Psoas muscle (tissue), 8 donors: Measurements from ENCODE around the gene MEX3D. TPM values are rescaled to one million over a fixed set of nuclear protein-coding genes. Genes with fewer than 3 reads are reported as not detected.

Source experiments
- ATAC-seq, 4 donors: fragments of 200-7000 bp; cut with Tn5 transposase; one replicate each; pipeline ENCODE4 v1.9.1; 2020; ENCODE audit warnings: moderate library complexity in 3 of 4, mild to moderate bottlenecking in 2 of 4
- DNase-seq, 2 donors: peaks; one replicate each; pipeline ENCODE4 v3.0.0-alpha.2; 2020
- H3K27ac ChIP-seq: fragments of 200-600 bp; one replicate; pipeline ENCODE4 v1.8.0; 2022
- H3K27me3 ChIP-seq, 3 donors: fragments of 200-600 bp in 1 of 3; one replicate each; pipeline versions ENCODE4 v1.6.1 to v1.8.0; 2013 to 2022; ENCODE audit warnings: low read length in 2 of 3, mild to moderate bottlenecking in 2 of 3, moderate library complexity in 1 of 3; ENCODE audit not compliant: insufficient read depth in 3 of 3
- H3K36me3 ChIP-seq, 2 donors: fragments of 200-600 bp in 1 of 2; one replicate each; pipeline versions ENCODE4 v1.6.1 to v1.8.0; 2013 to 2022; ENCODE audit warnings: low read depth in 1 of 2, mild to moderate bottlenecking in 1 of 2, moderate library complexity in 1 of 2; ENCODE audit not compliant: insufficient read depth in 1 of 2
- H3K4me1 ChIP-seq: fragments of 200-600 bp; one replicate; pipeline ENCODE4 v1.8.0; 2022
- H3K4me3 ChIP-seq: fragments of 200-600 bp; one replicate; pipeline ENCODE4 v1.8.0; 2022; ENCODE audit warnings: mild to moderate bottlenecking
- H3K9me3 ChIP-seq: fragments of 200-600 bp; one replicate; pipeline ENCODE4 v1.8.0; 2022
- CTCF ChIP-seq: fragments of 200-600 bp; IDR thresholded peaks from one replicate; pipeline ENCODE4 v1.8.0; 2022; ENCODE audit warnings: antibody characterized with exemption
- WGBS, 3 donors: extraction: QIAGEN DNeasy Blood & Tissue Kit; methylation state at CpG; one replicate each; pipeline versions ENCODE4 v1.1.6 to v1.1.7; 2013; 5-methylcytosine and 5-hydroxymethylcytosine counted together
- intact Hi-C, 2 donors: fragments of 100-400 bp; cut with DNase I; formaldehyde crosslinking; loops; one replicate each; pipeline versions ENCODE4 v1.11.0 to v1.14.2; 2022
- polyA plus RNA-seq, 3 donors: library from polyadenylated mRNA; stranded (reverse); fragments of 200-250 nt; gene quantifications; one replicate each; pipeline ENCODE4 v1.2.3, GENCODE V29; 2013
- total RNA-seq, 4 donors: library from RNA; stranded (reverse); fragmentation: NEBNext Ultra II Directional in 2 of 4; extraction: Animal tissue kit (Norgen Biotek cat#: 25700) in 2 of 4; gene quantifications; one replicate each; pipeline versions ENCODE4 v1.2.1 to v1.2.4, GENCODE V29; 2021 to 2023
- donor health status: healthy with polysubstance abuse.
- donor health status: DM: no; HTN: no; CAD: no; lungs with moderate emphysema.
- donor health status: Bipolar disorder and iron deficiency.
- donor health status: healthy.
- donor health status: DM: yes; HTN: yes; CAD: no.
- donor health status: DM: no; HTN: no; CAD: no.
- donor health status: DM: no; HTN: no; CAD: no.
- donor health status: DM: yes; HTN: yes; CAD: no.

MEX3D gene
- total and polyA plus RNA-seq, 7 donors = 0.70 to 3.7 (median 2.5) TPM

GRCh38 chr19:1524287-1524971, 43.7 kb downstream of the MEX3D start:
- peaks cover 0 to 51% (median 14%) of the 10 kb centered on the region in 3 donors for H3K27me3 ChIP-seq
- intact Hi-C loops = loop anchor here in 1 of 2 donors (10.0 kb wide), 1 partner anchor 240 kb away; the partner anchor contains the start of gene EFNA2

GRCh38 chr19:1523412-1524286, 44.5 kb downstream of the MEX3D start, which contains the start of gene PLK5:
TSS of gene PLK5 (plus strand) at chr19:1524077. CDS start at chr19:1526997, 2,920 bp downstream.
- Histone ChIP-seq H3K36me3 (no peaks in the 10 kb centered on the region), H3K9me3 (no peaks in the 10 kb centered on the region), H3K4me1 (no peaks in the 10 kb centered on the region), H3K27ac (no peak within 1 kb of the TSS), H3K27me3 (peaks cover 0 to 46% (median 14%) of the 10 kb centered on the region in 3 donors), H3K4me3 (peak within 1 kb of the TSS; percentile 42)
- DNase-seq (no peak), ATAC-seq (peak in 2 of 4 donors; percentile 47 to 56)
- intact Hi-C loops = loop anchor here in 1 of 2 donors (10.0 kb wide), 1 partner anchor 239 kb away; the partner anchor contains the start of gene EFNA2
- no peak for TF ChIP-seq CTCF
- WGBS, 3 donors = 9 to 16% (median 10%) methylated on average over 38 to 92 of the region's 92 CpGs

More at GRCh38 chr19:1524287-1524971, 43.7 kb downstream of the MEX3D start:
- no peak for TF ChIP-seq CTCF
- WGBS, 3 donors = 6 to 7% (median 7%) methylated on average over 43 to 49 of the region's 49 CpGs
- H3K4me3 ChIP-seq = peak overlapping the region; percentile 42
- H3K4me1 ChIP-seq = no peaks in the 10 kb centered on the region
- ATAC-seq (no peak), DNase-seq (no peak)
- no peaks in the 10 kb centered on the region for H3K9me3 ChIP-seq
- no peaks in the 10 kb centered on the region for H3K36me3 ChIP-seq
- H3K27ac ChIP-seq = no peak overlapping the region

- Histone ChIP-seq H3K36me3 (no peaks in the 10 kb centered on the region), H3K4me3 (no peak overlapping the region), H3K27me3 (peaks cover 0 to 44% (median 14%) of the 10 kb centered on the region in 3 donors), H3K4me1 (no peaks in the 10 kb centered on the region), H3K27ac (no peak overlapping the region), H3K9me3 (no peaks in the 10 kb centered on the region)
- WGBS, 3 donors = 69 to 73% (median 72%) methylated on average over 18 of the region's 18 CpGs
- ATAC-seq (no peak), DNase-seq (no peak)
- no peak for TF ChIP-seq CTCF
- intact Hi-C loops = loop anchor here in 1 of 2 donors (10.0 kb wide), 1 partner anchor 238 kb away; the partner anchor contains the start of gene EFNA2
Observed at GRCh38 chr19:1522838-1523237, 45.3 kb downstream of the MEX3D start.

- Histone ChIP-seq H3K27me3 (peaks cover 0 to 38% (median 10%) of the 10 kb centered on the region in 3 donors), H3K9me3 (no peaks in the 10 kb centered on the region), H3K27ac (no peak overlapping the region), H3K4me1 (no peaks in the 10 kb centered on the region), H3K36me3 (no peaks in the 10 kb centered on the region), H3K4me3 (no peak overlapping the region)
- intact Hi-C loops = loop anchor here in 1 of 2 donors (10.0 kb wide), 1 partner anchor 237 kb away; the partner anchor contains the start of gene EFNA2
- ATAC-seq = no peak
- no peak for TF ChIP-seq CTCF
- no peak for DNase-seq
- 69 to 77% (median 74%) methylated on average over 10 of the region's 10 CpGs for WGBS, 3 donors
Observed at GRCh38 chr19:1522061-1522460, 46.1 kb downstream of the MEX3D start.
